KMS-11 (cell line): ENCODE measurements around the gene DOCK10.

Experiments
- H2AFZ ChIP-seq: fragments of 200-600 bp; sonication (generic); 2 replicates; pipeline ENCODE4 v1.6.1; 2016; ENCODE audit warnings: antibody characterized with exemption, mixed run types, low read depth
- H3K27ac ChIP-seq: fragments of 200-600 bp; sonication (generic); 2 replicates; pipeline ENCODE4 v1.6.1; 2016; ENCODE audit warnings: mild to moderate bottlenecking, mixed run types
- H3K27me3 ChIP-seq: fragments of 200-600 bp; sonication (generic); 2 replicates; pipeline ENCODE4 v1.6.1; 2017; ENCODE audit warnings: mild to moderate bottlenecking, low read depth, mixed run types, moderate library complexity; ENCODE audit not compliant: insufficient read depth
- H3K36me3 ChIP-seq: fragments of 200-600 bp; sonication (generic); 2 replicates; pipeline ENCODE4 v1.6.1; 2017; ENCODE audit warnings: mild to moderate bottlenecking, mixed run types; ENCODE audit not compliant: insufficient read depth
- H3K4me1 ChIP-seq: fragments of 200-600 bp; sonication (generic); 2 replicates; pipeline ENCODE4 v1.6.1; 2016; ENCODE audit warnings: mild to moderate bottlenecking, low read depth, mixed run types; ENCODE audit not compliant: poor library complexity, severe bottlenecking
- H3K4me2 ChIP-seq: fragments of 200-600 bp; sonication (generic); 2 replicates; pipeline ENCODE4 v1.7.0; 2016; ENCODE audit warnings: mild to moderate bottlenecking, mixed run types
- H3K4me3 ChIP-seq: fragments of 200-600 bp; sonication (generic); IDR thresholded peaks from 2 replicates; pipeline ENCODE4 v1.6.1; 2017; ENCODE audit warnings: low read depth, low read length, mixed read lengths; ENCODE audit not compliant: insufficient read depth
- H3K79me2 ChIP-seq: fragments of 200-600 bp; sonication (generic); 2 replicates; pipeline ENCODE4 v1.6.1; 2016; ENCODE audit warnings: low read depth, mixed run types; ENCODE audit not compliant: insufficient read depth
- H3K9ac ChIP-seq: fragments of 200-600 bp; sonication (generic); 2 replicates; pipeline ENCODE4 v1.6.1; 2016; ENCODE audit warnings: mild to moderate bottlenecking, mixed run types
- H4K20me1 ChIP-seq: fragments of 200-600 bp; sonication (generic); 2 replicates; pipeline ENCODE4 v1.6.1; 2016; ENCODE audit warnings: mild to moderate bottlenecking, mixed run types; ENCODE audit not compliant: insufficient read depth
- TF ChIP-seq, protein P1 (sequence below): fragments of 200-600 bp; sonication (generic); conservative IDR thresholded peaks from 2 replicates; pipeline ENCODE4 v1.6.1; 2017; ENCODE audit warnings: low read depth, mild to moderate bottlenecking, antibody characterized with exemption, low read length, moderate library complexity, mixed read lengths

DOCK10 gene

DNA sequence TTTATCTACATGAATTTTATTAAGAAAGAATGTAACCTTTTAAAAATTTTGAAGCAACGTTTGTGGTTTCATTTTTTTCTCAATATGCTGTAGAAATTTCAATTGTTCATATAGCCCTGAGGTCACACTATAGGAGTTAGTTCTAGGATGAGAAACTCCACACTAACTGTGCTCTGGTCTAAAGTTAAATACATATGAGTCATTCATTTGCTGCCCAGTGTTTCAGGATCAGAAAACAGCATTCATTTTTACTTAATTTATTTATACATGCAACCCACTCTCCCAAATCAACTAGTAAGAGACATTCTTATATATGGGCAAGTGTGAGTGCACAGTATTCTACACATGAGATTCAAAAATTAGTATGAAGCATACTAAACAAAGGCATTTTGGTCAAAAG lies 137.9 kb downstream of the DOCK10 start:
- Histone ChIP-seq H4K20me1 (no peaks in the 10 kb centered on the region), H3K9ac (no peak overlapping the region), H3K36me3 (no peaks in the 10 kb centered on the region), H2AFZ (no peak overlapping the region), H3K4me2 (no peak overlapping the region), H3K79me2 (no peaks in the 10 kb centered on the region), H3K27me3 (no peaks in the 10 kb centered on the region), H3K27ac (no peak overlapping the region), H3K4me3 (no peak overlapping the region), H3K4me1 (no peaks in the 10 kb centered on the region)
- TF ChIP-seq, protein P1, sequence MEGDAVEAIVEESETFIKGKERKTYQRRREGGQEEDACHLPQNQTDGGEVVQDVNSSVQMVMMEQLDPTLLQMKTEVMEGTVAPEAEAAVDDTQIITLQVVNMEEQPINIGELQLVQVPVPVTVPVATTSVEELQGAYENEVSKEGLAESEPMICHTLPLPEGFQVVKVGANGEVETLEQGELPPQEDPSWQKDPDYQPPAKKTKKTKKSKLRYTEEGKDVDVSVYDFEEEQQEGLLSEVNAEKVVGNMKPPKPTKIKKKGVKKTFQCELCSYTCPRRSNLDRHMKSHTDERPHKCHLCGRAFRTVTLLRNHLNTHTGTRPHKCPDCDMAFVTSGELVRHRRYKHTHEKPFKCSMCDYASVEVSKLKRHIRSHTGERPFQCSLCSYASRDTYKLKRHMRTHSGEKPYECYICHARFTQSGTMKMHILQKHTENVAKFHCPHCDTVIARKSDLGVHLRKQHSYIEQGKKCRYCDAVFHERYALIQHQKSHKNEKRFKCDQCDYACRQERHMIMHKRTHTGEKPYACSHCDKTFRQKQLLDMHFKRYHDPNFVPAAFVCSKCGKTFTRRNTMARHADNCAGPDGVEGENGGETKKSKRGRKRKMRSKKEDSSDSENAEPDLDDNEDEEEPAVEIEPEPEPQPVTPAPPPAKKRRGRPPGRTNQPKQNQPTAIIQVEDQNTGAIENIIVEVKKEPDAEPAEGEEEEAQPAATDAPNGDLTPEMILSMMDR, result no peak

- H3K79me2 ChIP-seq, result no peaks in the 10 kb centered on the region
- H3K36me3 ChIP-seq, result no peaks in the 10 kb centered on the region
- H3K4me1 ChIP-seq, result no peaks in the 10 kb centered on the region
- no peaks in the 10 kb centered on the region for H3K27me3 ChIP-seq
- no peak overlapping the region for H3K4me2 ChIP-seq
- no peak overlapping the region for H3K4me3 ChIP-seq
- H2AFZ ChIP-seq, result no peak overlapping the region
- no peak overlapping the region for H3K9ac ChIP-seq
- TF ChIP-seq, protein P1, result no peak
- no peaks in the 10 kb centered on the region for H4K20me1 ChIP-seq
- H3K27ac ChIP-seq, result no peak overlapping the region
Measured at GRCh38 chr2:224903621-224904020, 138.6 kb downstream of the DOCK10 start.

GRCh38 chr2:224901121-224901676 lies 141.1 kb downstream of the DOCK10 start:
- TF ChIP-seq, protein P1, result no peak
- no peaks in the 10 kb centered on the region for H3K4me1 ChIP-seq

GRCh38 chr2:224895377-224895776 lies 146.9 kb downstream of the DOCK10 start:
- Histone ChIP-seq H3K36me3 (no peaks in the 10 kb centered on the region), H3K4me3 (no peak overlapping the region), H3K9ac (no peak overlapping the region), H2AFZ (no peak overlapping the region), H3K27ac (no peak overlapping the region), H3K4me1 (no peaks in the 10 kb centered on the region), H3K27me3 (no peaks in the 10 kb centered on the region), H3K4me2 (no peak overlapping the region), H4K20me1 (no peaks in the 10 kb centered on the region), H3K79me2 (no peaks in the 10 kb centered on the region)
- TF ChIP-seq, protein P1, result no peak

More at GRCh38 chr2:224901121-224901676, 141.1 kb downstream of the DOCK10 start:
- no peaks in the 10 kb centered on the region for H4K20me1 ChIP-seq
- H3K27me3 ChIP-seq, result no peaks in the 10 kb centered on the region
- H2AFZ ChIP-seq, result no peak overlapping the region
- no peaks in the 10 kb centered on the region for H3K79me2 ChIP-seq
- H3K27ac ChIP-seq, result no peak overlapping the region
- H3K36me3 ChIP-seq, result no peaks in the 10 kb centered on the region
- no peak overlapping the region for H3K9ac ChIP-seq
- H3K4me2 ChIP-seq, result no peak overlapping the region
- no peak overlapping the region for H3K4me3 ChIP-seq
